GM21447 (cell line): ENCODE results near the gene NABP1.

Experiments
- ATAC-seq: cut with Tn5 transposase; IDR thresholded peaks from one replicate; pipeline ENCODE4 v1.9.1; 2021; ENCODE audit not compliant: unreplicated experiment

NABP1 gene

DNA sequence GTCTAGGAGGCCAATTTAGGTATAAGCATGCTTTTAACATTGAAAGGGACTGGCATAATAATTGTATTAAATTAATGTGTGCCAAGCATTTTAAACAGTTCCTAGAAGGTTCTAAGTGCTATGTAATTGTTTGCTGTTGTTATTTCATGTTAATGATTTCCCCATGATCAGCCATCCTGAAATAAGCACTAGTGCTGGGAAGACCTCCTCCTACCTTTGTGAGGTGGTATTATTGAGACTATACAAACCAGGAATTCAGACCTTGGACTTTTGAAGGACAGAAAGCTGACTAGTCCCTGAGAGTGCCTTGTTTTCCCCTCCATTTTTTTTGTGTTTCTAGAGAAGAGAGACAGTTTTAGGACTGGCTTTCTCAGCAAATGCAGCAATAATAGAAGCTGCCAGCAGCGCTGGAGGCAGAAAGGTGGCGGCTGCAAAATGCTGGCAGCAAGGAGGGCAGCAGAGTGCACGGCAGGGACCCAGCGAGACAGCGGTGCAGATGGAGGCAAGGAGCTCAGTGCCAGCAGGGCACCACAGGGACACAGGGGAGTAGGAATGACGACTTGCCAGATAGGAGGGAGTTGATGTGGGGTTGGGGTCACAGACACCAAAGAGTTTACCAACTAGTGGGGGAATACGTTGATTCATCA is 25.3 kb downstream of the NABP1 start:
- no peak for ATAC-seq

DNA sequence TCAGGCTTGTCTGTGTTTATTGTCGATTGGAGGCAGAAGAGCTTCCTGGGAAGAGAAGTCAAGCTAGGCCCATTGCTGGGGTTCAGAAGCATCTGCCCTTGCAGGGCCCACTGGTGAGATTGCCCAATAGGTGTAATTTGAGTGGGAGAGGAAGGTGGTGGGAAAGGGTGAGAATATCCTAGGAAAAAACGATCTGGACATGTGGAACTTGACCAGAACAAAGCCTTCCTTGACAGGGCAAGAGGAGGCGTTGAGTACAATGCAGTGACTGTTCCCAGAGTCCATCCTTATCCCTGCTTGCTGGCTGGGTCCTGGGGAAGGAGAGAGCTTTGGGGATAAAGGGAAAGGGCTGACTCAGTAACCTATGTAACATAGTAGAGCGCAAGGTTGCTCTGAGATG is 27.1 kb downstream of the NABP1 start:
- ATAC-seq: no peak

DNA sequence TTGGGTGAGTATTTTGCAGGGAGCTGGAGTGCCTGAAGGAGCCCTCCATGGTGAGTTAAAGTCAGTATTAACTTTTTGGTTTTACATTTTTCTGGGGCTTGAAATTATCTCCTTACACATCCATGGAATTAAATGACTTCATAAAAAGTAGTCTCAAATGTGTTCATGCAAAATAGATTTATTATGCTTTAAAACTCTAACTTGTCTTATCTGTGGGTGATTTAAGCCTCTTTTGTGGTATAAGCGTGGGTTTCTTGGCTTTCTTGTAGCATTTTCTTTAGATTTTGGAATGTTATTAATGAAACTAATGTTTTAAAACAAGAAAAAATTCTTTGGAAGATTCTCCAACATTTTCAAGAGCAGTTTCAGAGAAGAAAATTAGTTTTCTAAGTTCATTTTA is 27.8 kb downstream of the NABP1 start:
- no peak for ATAC-seq

DNA sequence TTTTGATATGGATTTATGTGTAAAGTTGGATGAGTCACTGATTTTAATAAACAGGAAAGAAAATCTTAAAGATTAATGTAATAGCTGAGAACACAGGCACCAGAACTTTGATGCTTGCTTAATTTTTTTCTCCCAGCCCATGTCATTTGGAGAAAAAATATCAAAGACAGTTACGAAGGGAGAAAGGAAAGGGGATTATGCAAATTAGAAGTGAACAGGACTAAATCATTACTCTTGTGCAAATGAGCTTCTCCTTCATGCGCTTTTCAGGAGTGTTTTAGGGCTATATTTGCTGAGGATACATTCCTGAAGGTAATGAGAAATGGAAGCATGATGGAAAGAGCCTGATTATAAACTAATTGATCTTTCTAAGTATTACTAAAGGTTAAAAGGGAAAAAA is 28.9 kb downstream of the NABP1 start:
- no peak for ATAC-seq

DNA sequence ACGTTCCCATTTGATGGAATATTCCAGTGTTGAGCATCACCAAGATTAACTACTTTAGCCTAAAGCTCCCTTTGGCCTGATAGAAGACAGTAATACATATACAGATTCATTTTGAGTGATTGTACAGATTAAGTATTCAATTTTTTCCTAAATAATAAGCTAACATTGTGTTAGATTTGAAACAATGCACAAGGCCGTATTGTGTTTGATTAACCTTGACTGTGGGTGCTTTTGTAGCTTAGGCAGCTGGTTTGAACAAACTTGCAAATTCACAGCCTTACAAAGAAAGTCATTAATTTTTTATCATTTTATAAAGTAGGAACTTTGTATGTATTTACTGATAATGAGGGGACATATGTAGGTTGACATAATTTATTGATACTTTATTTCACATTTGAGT is 29.6 kb downstream of the NABP1 start:
- ATAC-seq: no peak

DNA sequence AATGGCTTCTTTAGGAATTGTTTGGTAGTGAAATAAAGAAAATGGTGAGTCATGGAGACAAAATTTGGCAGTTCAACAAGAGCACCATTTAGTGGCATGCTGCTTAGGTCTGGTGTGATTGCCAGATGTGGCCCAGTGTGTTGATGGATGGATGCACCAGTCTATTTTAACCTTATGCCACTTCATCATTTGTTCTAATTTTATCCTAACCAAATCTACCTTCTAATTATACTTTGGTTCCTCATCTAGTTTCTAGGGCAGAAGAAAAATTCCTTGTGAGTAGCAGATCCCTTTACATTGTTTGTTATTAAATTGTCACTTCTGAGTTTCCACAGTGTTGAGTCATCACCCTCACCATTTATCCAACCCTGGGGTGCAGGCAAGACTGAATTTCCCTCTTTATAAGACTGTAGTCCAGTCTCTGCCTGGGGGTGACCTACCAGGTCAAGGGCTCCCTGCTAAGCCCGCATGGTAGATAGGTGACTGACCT is 32.5 kb downstream of the NABP1 start:
- ATAC-seq: no peak

DNA sequence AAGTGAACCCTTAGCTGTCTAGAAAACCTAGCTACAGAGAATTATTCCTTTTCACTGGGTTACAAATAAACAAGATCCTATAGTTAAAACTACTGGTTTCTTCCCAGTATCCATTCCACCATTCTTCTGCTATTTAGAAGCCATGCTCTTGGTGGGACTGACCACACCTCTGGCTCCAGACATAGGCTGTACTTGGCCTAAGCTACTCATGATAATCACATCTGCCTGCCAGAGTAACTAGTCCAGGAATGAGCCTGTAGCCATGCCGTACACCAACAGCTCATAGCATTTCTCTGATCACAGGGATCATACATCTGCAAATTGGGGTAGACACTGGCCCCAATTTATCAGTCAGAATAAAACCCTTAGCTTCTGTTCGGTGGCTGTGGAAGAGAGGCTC is 33.7 kb downstream of the NABP1 start:
- no peak for ATAC-seq

DNA sequence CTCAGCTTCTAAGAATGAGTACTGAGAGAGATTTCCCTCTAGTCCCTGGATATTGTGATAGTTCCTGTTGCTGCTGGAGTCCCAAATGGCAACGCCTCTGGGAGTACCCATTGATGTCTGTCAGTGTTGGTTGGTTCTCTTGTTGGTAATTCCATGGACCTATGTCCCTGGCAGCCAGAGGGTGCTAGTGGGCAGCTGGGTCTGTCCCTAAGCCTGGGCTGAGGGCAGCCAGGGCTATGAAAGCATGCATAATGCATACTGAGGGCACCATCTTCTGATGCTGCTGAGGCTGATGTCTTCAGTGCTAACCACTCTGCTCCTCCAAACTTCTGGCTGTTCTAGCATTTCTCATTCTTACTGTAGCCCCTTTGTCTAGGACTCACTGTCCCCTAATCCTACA is 35.9 kb downstream of the NABP1 start:
- ATAC-seq: no peak

DNA sequence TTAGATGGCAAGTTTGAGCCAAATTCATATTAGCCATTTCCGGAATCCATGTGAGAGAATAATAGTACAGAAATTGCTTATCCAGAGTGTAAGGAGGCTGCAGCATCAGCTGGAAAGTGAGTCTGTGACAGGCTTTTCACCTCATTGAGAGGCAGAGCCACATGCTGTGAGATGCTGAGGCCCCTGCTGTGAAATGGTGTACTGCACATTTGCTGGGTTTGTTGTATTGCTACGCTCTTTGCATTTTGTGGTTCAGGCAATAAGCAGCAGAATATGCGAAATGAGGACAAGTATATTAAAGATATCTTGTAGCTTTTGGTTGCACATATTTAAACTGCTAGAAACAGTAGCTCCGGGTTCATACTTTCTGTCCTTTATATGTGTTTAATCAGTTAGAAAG is 37.0 kb downstream of the NABP1 start:
- ATAC-seq: no peak

DNA sequence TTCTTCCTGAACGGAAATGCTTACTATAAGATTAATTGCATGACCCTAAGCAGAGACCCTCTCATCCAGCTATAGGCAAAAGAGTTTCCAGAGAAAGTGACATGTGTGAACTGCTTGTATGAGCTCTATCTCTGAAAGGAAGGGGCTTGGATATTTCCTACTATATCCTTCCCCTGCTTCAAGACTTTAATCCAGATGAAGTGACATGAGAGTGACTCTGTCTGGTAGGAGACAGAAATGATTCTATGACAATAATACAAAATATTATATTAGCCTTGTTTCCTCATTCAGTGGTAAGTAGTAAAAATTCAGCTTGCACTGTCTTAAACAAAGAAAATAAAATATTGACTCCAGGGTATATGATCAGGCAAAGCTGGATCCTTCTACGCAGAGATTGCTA is 37.5 kb downstream of the NABP1 start:
- ATAC-seq: no peak

DNA sequence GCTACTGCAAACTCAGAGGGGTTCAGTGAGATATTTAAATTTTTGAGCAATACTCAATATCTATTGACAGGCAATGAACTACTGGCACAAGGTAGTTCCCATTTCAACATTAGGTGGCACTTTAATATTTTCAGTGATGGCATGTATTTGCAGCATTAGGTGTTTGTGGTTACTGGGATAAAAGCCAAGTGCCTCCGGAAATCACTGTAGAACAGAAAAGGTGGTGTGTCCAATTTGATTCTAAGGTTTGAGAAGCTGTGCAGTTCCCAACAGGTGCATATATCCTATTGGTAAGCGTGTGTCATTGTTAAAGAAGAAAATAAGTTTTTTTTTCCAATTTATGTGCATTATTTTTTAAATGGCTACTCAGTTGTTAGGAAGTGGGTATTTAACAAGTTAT is 41.3 kb downstream of the NABP1 start:
- no peak for ATAC-seq

DNA sequence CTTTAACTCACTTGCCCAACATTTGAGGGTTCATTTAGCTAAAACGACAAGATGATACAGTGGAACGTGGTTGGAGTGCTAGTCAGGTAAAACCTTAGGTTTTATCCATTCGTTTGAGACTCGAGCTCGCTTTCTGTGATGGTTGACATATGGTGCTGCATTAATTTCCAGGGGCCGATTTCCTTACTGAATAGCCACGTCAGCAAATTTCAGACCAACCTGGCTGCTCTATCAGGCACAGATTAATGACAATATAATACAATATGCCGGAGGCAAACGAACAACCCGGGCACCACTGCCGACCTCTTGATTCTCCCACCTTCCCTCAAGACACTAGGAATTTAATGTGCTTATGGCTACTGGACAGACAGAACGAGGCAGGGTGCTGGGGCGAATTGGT is 42.0 kb downstream of the NABP1 start:
- ATAC-seq: no peak

DNA sequence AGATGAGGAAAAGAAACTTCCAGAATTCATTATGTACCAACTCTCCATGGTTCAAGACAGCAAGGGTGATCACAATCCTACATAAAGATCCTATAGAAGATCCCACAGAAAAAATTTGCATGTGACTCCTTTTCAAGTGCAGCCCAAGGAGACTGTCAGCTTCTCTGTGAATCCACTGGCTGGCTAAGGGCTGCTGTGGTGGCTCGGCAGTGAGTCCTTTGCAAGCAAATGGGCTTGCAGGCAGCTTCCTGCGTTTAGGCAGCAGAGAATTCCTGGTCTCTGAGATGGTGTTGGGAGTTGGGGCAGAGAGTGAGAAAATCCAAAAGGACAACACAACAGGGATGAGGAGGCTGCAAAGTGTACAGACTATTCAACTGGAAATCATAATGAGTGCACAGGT is 43.4 kb downstream of the NABP1 start:
- ATAC-seq: no peak

DNA sequence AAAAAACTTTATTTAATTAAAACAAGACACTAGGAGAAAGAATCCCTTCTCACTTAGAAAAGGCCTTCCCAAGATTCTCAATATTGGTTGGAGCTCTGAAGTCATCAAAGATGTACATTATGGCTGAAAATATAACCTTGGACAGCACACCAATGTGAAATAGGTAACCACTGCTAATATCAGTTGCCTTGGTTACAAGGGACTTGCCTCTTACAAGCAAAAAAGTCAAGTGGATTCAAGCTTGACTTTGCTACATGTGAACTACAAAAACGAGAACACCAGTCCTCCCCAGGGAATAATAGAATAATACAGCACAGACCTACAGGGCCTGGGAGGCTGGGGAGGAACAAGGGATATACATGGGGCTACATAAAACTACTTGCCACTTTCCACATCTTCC is 46.1 kb downstream of the NABP1 start:
- peak; percentile 73 for ATAC-seq

DNA sequence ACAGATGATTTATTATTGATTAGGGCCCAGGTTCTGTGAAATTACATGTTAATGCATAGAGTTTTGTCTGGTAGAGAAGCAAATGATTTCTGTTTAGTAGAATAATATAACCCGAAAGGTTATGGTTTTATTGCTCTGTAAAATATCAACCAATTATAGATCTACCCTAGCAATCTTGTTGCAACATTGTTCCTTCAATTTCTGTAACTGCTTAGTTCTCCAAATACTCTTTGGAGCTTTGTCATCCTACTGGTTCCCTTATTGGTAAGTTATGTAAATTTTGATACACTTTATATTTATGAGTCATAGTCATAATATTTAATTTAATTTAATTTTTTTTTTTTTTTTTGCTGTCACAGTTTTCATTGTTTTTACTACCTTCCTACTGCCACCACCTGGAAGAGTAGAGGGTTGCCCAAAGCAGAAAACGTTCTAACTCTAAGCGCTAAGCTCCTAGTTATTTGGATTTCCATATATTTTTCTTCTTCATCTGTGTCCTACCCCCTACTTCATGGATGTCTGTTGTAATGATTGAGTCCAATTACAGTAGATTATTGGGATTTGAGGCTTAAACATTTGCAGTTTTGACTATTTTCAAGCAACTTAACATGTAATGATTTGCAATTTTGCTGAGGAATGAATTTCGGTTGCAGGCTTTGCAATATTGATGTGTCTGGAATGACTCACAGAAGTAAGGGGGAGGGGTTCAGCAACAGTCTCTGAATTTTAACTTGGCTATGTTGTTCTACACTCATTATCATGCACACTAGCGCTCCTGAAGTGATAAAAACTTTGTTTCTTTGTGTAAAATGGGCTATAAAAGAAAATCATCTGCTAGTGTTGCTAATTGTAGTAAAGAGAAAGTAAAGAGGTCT is 51.1 kb downstream of the NABP1 start:
- no peak for ATAC-seq

DNA sequence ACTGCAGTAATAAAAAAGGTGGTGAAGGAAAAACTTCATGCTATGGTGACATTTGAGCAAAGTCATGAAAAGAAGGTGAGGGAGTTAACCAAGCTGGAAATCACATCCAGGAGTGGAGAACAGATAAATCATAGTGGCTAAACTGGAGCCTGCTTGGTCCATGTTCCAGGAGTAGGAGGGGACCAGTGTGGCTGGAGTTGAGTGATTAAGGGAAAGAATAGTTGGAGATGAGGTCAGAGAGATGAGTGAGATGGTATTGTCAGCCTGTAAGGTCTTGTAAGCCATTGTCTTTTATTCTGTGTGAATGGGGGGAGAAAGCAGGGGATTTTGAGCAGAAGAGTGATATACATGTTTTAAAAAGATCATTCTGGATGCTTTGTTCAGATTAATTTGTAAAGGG is 52.3 kb downstream of the NABP1 start:
- no peak for ATAC-seq
